LHCN-M2 (cell line): Measurements from ENCODE around the gene CPNE7. TPM values are rescaled to one million over a fixed set of nuclear protein-coding genes. Genes with fewer than 3 reads are reported as not detected.

Experiments used
- total RNA-seq: library from RNA; depleted of rRNA; stranded (reverse); fragments of >200 nt; gene quantifications from 2 replicates; pipeline ENCODE4 v1.2.3, GENCODE V29; 2014; rRNA removed

The CPNE7 gene
- total RNA-seq, 1 experiment from 2014 or later, result 119 TPM

Other genes starting within 250 kb of the CPNE7 start
- gene ANKRD11, start 85.2 kb upstream of the CPNE7 start, total RNA-seq, result 44.6 and 63.4 TPM in 2 replicates
- gene SPG7, start 67.4 kb upstream of the CPNE7 start, total RNA-seq, result 195 and 211 TPM in 2 replicates
- 4,987 and 9,010 TPM in 2 replicates for gene RPL13, start 15.1 kb upstream of the CPNE7 start, total RNA-seq
- 0.46 TPM in 1 of 2 replicates, not detected in the other for gene DPEP1, start 37.9 kb downstream of the CPNE7 start, total RNA-seq
- gene CHMP1A, start 82.0 kb downstream of the CPNE7 start, total RNA-seq, result 97.0 and 107 TPM in 2 replicates
- gene SPATA33, start 82.1 kb downstream of the CPNE7 start, total RNA-seq, result 10.7 and 10.9 TPM in 2 replicates
- 60.1 and 67.6 TPM in 2 replicates for gene CDK10, start 110.9 kb downstream of the CPNE7 start, total RNA-seq
- 13.7 and 17.9 TPM in 2 replicates for gene SPATA2L, start 125.9 kb downstream of the CPNE7 start, total RNA-seq
- gene VPS9D1, start 145.1 kb downstream of the CPNE7 start, total RNA-seq, result 9.8 and 10.0 TPM in 2 replicates
- 10.6 and 11.7 TPM in 2 replicates for gene ZNF276, start 145.8 kb downstream of the CPNE7 start, total RNA-seq
- gene FANCA, start 240.9 kb downstream of the CPNE7 start, total RNA-seq, result 38.9 and 45.3 TPM in 2 replicates